Inferior parietal cortex (tissue), 1 donor: ENCODE data around the gene PDGFC.
"Not testable (repeated sequence)": the region's sequence is repeated elsewhere in the genome, so short reads cannot be mapped to it uniquely, and the experiment has no call there.

Experiments used
- DNase-seq: peaks from one replicate; pipeline ENCODE4 v3.0.0-alpha.2; 2016; ENCODE audit errors: extremely low spot score

PDGFC gene

DNA sequence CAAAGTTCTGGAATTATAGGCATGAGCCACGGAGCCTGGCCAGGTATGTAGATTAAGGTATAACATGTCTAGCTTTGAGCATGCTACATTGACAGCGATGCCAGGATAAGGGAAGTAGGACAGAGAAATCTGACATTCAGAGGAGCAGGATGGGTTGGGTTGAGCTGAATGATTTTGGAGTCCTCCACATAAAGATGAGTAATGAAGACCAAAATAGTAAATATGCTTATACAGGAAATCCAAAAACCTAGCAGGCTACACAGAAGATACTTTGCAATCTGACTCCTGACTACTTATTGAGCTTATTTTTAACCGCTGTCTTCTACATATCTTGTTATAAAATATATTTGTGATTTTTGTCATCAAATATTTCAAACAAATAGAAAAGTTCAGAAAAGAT lies 69.7 kb downstream of the PDGFC start:
- no peak for DNase-seq

DNA sequence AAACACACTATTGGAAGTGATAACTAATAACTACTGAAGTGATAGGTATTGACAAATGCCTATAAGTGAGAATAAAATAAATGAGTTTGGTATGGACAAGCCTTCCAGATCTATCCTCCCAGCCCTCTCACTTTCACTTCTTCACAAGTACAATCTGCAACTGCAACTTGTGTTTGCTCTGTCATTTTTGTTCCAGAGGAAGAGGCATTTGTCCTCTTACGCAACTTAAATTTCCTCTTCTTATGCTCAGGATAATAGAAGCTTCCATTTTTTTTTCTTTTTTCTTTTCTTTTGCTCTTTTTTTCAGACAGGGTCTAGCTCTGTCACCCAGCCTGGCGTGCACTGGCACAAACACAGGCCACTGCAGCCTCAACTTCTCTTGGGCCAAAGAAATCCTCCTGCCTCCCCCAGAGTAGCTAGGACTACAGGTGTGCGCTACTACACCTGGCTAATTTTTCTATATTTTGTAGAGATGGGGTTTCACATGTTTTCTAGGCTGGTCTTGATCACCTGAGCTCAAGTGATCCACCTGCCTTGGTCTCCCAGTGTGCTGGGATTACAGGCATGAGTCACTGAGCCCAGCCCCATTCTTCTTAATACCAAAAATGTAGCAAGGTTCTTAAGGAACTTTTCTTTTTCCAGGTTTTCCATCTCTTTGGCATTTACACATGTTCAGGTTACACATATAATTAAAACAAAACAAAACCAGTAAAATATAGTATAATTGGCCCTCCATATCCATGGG lies 73.1 kb downstream of the PDGFC start:
- no peak for DNase-seq

DNA sequence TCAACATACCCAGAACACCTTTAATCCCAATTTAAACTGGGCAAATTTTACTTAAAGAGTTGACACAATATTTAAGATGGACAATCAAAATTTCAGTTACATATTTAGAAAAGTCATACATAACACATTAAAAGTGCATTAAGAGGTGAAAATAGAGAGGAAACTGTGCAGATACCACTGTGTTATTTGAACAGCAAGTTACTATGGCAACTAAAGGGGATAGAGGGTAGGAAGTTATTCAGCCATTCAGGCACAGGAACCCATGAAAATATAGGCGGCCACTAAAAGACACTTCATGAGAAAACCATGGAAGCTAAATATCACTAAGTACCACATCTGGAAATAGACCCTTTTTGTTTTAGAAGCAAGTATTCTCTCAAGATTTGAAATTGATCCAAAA lies 75.1 kb downstream of the PDGFC start:
- DNase-seq = no peak

DNA sequence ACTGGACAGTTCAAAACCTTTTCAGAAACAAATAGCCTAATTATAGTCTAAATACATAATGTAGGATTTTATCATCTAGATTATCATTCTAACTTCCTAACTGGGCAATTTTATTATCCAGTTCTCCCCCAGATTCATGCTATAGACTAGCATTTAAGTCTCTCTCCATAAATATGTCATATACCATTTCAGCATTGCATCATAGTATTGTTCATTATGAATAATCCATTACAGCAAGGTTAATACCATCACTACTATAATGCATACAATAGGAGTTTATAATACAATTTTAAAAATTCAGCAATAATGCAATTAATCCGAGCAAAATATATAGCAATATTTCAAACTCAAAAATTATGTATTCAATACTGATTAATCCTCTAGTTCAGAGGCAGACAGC lies 77.4 kb downstream of the PDGFC start:
- no peak for DNase-seq

DNA sequence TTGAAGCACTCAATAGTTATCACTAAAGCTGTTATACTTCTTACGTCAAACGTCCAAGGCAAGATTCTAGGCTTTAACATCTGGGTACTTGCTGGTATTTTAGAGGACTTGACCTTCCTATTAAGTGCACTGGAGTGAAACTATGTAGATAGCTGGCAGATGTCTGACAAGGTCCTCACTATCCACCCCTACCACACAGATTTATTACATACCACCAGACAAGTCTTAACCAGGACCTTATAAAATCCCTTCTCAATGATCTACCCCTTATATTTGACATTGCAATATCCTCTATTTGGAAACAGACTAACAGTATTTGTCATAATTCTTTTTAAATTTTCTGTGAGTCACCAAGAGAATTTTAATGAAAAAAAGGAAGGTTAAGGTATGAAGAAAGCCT lies 78.8 kb downstream of the PDGFC start:
- no peak for DNase-seq

DNA sequence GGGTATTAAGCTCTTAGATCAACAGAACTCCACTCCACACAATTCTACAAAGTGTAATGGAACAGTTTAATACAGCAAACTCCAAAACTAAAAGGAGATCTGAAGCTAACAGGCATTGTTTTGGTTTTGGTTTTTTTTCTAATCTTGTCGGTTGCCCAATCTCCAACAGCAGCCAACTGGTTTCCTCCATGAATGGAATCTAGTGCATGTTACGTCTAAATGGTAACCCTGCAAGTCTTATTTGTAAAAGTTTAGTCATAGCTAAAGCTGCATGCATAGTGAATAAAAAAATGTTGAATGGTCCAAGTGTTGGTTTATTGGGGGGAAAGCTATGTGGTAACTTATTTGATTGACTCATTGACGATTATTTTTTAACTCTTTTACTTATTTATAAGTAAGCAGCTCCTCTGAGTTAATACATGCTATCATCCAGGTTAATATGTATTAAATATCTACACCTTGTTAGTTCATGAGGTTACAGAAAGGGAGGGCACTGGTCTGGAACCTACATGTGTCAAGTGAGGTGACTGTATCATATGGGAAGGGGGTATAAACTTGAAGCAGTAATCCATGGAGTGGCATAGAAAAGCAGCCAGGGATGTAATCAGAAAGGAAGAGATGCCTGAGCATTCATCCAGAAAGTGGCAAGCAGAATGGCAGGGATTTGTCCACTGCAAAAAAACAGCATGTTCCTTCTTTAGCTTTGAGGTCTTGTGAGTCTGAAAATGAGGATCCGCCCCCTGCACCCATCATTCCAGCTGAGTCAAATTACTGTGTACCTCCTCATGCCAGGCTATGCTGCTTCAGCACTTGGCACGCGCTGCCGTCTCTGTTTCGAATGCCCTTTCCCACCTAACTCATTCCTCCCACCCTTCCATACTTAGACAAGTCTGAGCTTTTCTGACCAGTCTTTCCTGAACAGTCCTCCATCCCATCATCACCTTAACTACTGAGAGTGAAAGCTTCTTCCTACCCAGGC lies 81.7 kb downstream of the PDGFC start:
- no peak for DNase-seq

DNA sequence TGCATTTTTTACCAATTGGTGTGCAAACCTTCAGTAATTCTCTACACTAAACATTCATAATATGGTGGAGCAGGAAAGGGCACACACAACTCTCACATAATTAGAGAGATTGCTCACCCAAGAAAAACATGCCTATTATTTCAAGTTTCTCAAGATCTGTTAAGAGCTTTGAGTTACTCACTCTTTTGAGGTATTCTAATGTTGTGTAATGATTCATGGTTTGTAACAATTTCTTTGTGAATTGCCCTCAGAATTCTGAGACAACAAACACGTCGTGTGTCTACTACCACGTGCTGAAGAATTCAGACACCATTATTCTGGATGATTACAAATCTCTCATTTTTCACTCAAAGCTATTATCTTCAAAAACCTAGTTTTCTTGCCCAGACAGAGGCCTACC lies 82.8 kb downstream of the PDGFC start:
- DNase-seq = no peak

DNA sequence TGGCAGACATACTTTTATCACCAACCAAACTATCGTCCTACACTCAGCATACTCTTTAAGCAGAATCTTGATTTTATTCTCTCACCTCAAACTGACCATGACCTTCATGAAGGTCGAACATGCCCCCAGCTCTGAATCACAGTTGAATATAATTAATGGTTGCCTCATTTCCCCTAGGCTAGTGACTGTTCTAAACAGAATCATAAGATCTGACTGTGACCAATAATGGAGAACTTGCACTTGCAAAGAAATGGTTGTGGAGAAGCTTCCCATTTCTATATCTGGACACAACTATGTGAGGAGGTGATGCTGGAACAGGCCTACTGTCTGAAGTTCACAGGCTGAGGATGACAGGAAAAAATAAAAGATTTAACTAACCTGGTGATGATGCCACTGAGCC lies 85.1 kb downstream of the PDGFC start:
- DNase-seq = no peak

DNA sequence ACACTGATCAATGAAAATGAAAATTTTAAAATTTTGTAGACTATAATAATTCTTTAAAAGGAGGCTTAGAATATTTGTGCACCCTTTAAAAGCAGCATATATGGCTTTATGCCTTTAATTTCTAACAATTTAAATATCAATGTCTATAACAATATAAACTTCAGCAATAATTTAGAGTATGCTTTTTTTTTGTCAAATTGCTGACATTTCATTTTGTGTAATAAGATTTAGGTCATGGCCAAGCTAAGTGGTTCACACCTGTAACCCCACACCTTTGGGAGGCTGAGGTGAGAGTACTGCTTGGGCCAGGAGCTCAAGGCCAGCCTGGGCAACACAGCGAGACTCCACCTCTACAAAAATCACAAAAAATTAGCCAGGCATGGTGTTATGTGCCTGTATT lies 86.2 kb downstream of the PDGFC start:
- no peak for DNase-seq

DNA sequence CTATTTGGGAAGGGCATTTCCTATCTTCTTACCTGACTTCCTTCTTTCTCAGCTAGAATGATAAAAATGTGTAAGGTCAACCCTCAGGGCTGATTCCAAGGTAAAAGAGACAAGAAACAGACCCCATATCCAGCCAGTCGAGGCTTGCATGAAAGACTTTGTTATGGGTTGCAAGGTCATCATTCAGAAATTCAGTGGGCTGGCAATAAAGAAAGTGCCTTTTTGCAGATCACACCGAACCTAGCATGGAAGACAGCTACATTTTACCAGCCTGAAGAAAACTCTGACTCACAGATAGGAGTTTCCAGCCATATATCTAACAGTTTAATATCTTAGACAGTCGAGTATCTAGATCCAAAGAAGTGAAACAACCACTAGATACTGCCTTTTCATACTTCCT lies 87.4 kb downstream of the PDGFC start:
- no peak for DNase-seq

DNA sequence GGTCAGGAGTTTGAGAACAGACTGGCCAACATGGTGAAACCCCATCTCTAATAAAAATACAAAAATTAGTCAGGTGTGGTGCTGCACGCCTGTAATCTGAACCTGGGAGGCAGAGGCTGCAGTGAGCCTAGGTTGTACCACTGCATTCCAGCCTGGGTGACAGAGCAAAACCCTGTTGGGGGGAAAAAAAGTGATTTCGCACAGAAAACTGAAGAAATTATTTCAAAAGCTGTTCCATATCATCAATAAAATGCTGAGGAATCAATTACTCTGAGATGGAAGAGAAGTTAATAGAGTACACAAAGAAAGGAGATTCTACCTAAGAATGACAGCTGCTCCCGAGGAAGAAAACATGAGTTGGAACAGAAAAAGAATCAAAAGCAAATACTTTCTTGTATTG lies 95.9 kb downstream of the PDGFC start:
- DNase-seq = no peak

DNA sequence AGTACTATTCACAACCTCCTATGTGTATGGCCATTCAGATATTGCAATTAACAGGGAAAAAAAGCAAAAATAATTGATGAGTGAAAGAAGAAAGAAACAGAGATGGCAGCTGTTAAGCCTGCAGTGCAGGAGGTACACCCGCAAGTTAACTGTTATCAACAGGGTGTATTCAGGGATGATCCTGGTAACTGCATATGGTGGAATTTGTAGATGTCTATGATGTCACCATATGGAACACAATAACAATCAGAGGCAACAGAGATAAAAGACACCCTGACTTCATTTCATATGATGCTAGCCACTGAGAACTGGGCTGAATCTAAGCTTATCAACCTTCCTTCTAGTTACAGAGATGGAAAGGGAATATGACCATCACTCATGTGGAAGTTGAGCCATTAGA lies 96.5 kb downstream of the PDGFC start:
- DNase-seq = no peak

DNA sequence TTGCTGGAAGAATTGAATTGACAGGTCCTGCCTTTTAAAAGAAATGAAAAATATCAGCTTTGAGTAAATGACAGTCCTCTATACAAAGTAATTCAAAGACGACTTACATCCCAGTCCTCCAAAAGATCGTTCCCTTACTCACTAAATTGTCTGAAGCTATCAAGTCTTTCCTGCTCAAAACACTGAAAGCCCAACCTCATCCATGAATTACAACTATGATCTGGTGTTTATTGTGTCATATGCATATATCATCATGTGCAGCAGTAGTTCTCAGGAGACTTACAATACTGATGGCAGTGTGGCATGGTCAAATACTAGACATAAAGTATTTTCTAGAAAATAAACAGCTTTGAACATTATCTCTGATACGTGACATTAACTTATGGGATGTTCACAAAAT lies 97.8 kb downstream of the PDGFC start:
- no peak for DNase-seq

DNA sequence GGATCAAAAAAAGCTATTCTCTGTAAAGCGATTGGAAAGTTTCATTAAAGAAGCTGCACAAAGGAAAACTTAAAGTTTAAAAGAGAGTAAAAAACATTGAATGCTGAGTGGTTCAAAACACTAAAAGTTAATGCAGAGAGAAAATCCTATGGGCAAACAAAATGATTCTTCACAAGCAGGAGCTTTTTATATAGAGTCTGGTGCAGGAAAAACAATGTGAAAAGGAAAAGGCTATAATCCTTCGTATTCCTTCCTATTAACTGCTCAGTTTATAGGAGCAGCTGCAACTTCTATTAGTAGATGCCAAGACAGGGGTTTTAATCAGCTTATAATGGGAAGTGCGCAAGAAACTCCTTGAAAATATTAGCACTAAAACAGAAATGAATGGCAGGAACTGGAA lies 100.7 kb downstream of the PDGFC start:
- DNase-seq = no peak

DNA sequence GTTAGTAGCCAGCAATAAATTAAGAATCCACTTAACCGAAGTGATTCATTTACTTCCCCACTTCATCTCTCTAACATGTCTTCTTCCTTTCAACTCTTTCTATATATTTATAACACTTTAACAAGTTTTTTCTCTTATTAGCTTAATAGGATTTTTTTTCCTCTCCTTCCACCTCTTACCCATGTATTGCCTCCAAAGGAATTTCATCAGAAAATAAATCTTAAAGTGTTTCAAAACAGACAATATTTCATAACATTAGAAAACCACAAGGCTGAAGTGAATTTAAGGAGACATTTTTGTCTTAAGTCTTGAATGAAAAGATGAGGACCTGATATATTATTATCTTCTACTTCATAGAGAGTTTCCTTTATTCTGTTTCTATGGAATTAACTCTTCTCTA lies 101.5 kb downstream of the PDGFC start:
- DNase-seq = no peak

DNA sequence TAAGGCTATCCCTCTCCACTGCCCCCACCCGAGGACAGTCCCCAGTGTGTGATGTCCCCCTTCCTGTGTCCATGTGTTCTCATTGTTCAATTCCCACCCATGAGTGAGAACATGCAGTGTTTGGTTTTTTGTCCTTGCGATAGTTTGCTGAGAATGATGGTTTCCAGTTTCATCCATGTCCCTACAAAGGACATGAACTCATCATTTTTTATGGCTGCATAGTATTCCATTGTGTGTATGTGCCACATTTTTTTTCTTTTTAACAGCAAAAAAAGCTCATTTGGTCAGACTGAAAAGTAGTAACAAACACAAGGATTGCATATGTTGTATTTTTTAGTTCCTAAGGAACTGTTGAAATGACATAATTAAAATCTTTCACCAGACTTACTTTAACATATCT lies 105.5 kb downstream of the PDGFC start:
- not testable (repeated sequence) for DNase-seq

DNA sequence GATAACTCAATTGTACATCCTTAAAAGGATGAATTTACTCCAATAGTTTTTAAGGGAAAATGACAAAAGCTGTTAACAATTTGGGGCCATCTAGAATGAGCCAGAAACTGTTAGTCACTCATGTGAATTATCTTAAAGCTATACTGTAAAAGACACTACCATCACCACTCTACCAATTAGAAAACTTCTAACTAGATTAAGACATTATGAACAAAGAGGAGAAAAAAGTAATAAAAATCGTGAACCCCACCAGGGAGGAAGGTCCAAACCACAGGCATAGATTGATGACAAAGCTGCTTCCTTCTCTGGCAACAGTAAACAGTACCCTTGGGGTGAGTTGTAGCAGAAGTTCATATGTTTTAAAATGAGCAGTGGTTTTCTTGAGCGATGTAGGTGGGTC lies 106.1 kb downstream of the PDGFC start:
- DNase-seq = no peak

DNA sequence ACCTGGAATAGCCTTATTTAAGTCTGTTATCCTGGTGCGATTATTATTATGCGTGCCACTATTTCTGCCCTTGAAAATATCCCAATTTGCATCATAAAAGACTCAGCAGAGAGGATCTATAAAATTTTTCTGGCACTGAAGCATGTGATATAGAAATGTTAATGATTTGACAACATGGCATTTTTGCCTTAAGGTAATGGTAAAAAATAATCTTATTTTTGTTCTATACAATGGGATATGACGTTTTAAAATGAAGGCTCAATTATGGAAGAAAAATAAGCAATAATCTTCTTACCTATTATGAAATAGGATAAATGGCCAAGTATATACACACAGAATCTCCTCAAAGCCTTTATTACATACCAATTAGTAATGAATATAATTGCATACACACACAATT lies 113.5 kb downstream of the PDGFC start:
- DNase-seq = no peak

DNA sequence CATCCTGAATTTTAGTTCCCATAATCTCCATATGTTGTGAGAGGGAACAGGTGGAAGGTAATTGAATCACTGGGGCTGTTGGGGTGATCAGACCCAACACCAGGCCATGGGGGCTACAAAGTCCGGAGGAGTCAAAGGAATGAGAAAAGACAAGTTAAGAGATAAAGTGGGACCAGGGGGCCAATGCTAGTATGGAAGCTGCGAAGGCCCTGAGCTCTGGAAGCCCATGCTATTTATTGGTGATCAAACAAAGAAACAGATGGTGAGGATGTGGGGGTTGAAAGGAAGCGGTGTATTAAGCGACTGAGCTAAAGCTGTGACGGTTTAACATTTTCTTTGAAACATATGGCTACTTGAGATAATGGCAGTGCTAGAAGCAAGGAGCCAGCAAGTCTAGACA lies 132.8 kb downstream of the PDGFC start:
- no peak for DNase-seq

DNA sequence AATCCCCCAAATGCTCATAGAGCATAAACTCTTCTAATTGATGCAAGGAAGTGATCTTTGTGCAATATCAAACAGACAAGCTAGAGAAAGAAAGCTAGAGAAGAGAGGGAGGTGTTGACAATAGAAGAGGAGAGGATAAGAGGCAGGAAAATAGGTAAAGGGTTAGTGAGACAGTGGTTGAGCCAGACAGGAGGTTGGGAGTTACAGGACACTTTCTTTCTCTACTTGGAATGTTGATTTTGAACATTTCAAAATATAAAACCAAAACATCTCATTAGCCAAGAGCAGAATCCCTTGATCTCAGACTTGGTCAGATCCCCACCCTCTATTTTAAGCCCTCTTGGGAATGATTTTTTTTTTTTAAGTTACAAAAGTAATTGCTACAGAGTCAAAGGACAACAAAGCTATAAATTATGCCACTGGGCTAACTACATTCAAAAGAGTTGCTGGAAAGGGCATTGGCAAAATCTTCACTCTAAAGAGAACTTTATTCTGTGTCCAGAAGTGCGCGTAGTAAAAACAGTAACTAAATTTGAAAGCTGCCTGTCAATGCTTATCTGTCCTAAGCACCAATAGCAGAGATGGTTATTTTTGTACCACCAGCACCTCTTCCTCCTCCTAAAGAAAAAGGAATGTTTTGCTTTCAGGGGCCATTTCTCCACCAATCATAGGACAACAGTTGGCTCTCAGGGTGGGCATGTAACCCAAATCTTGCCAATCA lies 133.8 kb downstream of the PDGFC start:
- no peak for DNase-seq

DNA sequence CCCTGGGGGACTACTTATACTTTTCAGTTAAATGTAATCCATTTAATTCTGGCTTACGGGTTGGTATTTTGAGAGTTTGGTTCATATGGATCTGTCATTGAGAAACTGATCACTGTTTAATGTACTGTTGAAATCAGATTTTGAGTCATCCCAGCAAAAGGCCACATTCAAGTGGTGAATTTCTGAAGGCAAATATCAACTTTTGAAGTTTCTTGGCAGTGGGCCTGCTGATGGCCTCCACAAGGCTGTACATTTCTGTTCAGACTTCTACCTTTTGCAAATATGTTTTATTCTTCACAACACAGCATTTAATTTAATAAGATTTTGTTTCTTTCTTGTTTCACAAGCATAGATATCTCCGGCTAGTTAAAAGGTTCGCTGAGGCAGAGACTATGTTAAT lies 138.7 kb downstream of the PDGFC start:
- no peak for DNase-seq

DNA sequence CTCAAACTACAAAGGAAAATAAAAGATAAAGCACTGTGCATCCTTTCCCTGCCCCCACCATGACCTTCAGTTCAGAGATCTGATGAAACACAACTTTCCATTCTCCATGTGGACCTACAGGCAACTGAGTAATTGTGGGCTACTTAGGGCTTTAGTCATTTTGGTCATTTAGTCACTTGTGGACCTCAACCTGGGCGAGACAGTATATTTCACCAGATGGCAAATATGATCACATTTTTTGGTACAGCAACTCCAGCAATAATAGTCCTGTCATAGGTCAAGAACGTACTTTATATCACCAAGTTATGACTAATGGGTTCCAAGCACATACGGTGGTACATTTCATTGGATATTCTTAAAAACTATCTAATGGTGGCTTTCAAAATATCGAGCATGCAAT lies 141.2 kb downstream of the PDGFC start:
- no peak for DNase-seq
